ENCODE data around the gene LYZL1. TPM values are rescaled to one million over a fixed set of nuclear protein-coding genes. Genes with fewer than 3 reads are reported as not detected.
"Not testable (repeated sequence)": the region's sequence is repeated elsewhere in the genome, so short reads cannot be mapped to it uniquely, and the experiment has no call there.

The LYZL1 gene
- total RNA-seq, result not detected
- not detected for polyA plus RNA-seq

DNA sequence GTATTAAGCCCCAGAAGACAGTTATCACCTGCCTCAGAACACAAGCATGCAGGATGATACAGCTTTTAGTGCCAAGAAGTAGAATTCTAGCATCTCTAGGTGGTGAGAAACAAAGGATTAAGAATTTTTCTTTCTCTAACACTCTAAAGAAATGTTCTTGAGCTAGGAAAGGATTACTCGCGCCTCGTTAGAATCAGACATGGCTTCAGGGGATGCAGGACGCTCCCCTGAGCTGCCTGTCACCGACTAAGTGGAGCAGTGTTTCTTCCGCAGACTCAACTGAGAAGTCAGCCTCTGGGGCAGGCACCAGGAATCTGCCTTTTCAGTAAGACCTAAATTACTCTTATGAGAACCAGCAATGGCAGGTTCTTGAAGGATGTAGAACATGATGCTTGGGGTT lies at the start of gene LYZL1:
Gene LYZL1, plus strand, starts transcription at position 165 of the 400 bp plus-strand sequence. CDS start 2,798 bp downstream, outside the sequence.
- H3K9me3 ChIP-seq (ENCODE audit: control insufficient read depth in 1 of 2, low read length in 2 of 2); H3K36me3 ChIP-seq (ENCODE audit: insufficient read depth, low read length); H3K9me3 Mint-ChIP-seq; DNase-seq; H3K4me3 Mint-ChIP-seq; H3K4me3 ChIP-seq (ENCODE audit: low read length in 2 of 2); CTCF ChIA-PET (ENCODE audit: partially characterized antibody); intact Hi-C loops (cut with micrococcal nuclease); H3K36me3 Mint-ChIP-seq; H3K27me3 Mint-ChIP-seq; H3K4me1 Mint-ChIP-seq; H3K27me3 ChIP-seq (ENCODE audit: insufficient read depth, low read length); H3K27ac ChIP-seq (ENCODE audit: low read depth, low read length); POLR2A ChIA-PET (ENCODE audit: partially characterized antibody); H3K27ac Mint-ChIP-seq; H3K4me1 ChIP-seq (ENCODE audit: insufficient read depth, low read length): not testable (repeated sequence)

DNA sequence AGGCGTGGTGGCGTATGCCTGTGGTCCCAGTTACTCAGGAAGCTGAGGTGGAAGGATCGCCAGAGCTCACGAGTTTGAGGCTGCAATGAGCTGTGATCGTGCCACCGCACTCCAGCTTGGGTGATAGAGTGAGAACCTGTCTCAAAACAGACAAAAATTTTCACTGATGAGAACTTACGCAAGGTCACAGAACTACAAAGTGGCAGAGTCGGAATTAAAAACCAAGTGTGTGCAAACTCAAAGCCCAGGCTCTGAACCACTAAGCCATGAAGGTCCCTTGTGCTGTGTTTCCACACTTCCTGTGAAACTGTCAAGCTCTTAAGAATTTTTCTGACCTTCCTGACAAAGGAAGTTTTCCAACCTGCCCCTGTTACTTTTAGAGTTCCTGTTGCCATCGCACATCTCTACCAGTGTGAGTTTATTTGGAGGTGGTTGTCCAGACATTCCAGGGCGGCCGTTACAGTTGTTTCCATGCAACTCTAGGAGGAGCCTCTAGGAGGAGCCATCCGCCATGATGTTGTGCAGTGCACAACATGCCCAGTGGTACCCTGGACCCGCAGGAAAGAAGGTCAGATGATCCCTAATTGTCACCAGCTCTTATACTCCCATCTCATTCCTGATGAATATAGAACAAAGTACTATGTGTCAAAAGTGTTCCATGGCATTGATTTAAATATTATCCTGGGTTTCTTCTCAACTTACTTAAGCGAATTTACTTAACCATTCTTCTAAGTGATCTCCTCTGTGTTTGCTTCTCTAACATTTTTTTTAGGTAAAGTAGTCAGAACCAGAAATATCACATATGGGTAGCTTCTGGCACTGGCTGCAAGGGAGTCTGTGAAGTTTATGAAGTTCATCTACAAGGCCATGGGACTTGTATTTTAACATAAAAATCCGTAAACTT lies 49.0 kb upstream of the LYZL1 start:
- no peaks in the 10 kb centered on the region for H3K36me3 Mint-ChIP-seq
- no peaks in the 10 kb centered on the region for H3K36me3 ChIP-seq (ENCODE audit: insufficient read depth, low read length)
- no peaks in the 10 kb centered on the region for H3K4me1 Mint-ChIP-seq
- peaks cover 0 to 2% (median 0%) of the 10 kb centered on the region in 8 donors for H3K9me3 Mint-ChIP-seq
- CTCF ChIA-PET (ENCODE audit: partially characterized antibody), result no interaction called here
- POLR2A ChIA-PET (ENCODE audit: partially characterized antibody), result no interaction called here
- intact Hi-C loops (cut with micrococcal nuclease), result no loop called here
- no peak overlapping the region for H3K27ac ChIP-seq (ENCODE audit: low read depth, low read length)
- H3K9me3 ChIP-seq (ENCODE audit: control insufficient read depth in 1 of 2, low read length in 2 of 2), result no peaks in the 10 kb centered on the region
- no peak for DNase-seq
- no peak overlapping the region for H3K4me3 ChIP-seq (ENCODE audit: low read length in 2 of 2)
- H3K27me3 Mint-ChIP-seq, result peaks cover 2 to 8% of the 10 kb centered on the region in 2 donors
- no peaks in the 10 kb centered on the region for H3K4me1 ChIP-seq (ENCODE audit: insufficient read depth, low read length)
- H3K27ac Mint-ChIP-seq, result no peak overlapping the region
- H3K27me3 ChIP-seq (ENCODE audit: insufficient read depth, low read length), result no peaks in the 10 kb centered on the region
- no peak overlapping the region for H3K4me3 Mint-ChIP-seq

DNA sequence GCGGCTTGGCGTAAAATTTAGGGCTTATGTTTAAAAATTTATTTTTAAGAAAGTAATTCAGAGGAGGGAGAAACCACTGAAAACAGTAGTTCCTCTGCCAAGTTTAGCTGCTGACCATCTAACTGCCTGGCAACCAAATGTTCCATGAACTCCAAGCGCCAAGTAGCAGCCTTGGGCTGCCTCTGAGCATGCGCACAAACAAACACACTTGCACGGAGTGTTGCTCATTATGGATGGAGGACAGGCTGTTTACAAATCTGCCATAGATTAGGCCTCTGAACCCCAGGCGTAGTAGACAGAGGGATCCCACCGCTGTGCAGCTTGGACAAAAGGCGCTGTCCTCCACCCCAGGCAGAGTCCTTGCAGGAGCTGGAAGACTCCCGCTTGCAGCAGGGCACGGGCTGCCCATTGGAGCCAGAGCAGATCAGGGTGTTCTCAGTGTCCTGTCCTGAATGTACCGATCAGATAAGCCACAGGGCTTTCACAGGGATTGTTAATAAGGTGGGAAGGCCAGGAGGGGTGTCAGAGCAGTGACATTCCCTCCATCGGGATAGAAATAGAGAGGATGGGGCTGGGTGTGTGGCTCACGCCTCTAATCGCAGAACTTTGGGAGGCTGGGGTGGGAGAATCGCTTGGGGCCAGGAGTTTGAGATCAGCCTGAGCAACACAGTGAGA lies 47.7 kb upstream of the LYZL1 start:
- H3K9me3 Mint-ChIP-seq, result peaks cover 0 to 3% (median 0%) of the 10 kb centered on the region in 8 donors
- no peaks in the 10 kb centered on the region for H3K4me1 Mint-ChIP-seq
- CTCF ChIA-PET (ENCODE audit: partially characterized antibody), result no interaction called here
- H3K4me3 Mint-ChIP-seq, result no peak overlapping the region
- no peak overlapping the region for H3K4me3 ChIP-seq (ENCODE audit: low read length in 2 of 2)
- no peaks in the 10 kb centered on the region for H3K36me3 Mint-ChIP-seq
- DNase-seq, result no peak
- POLR2A ChIA-PET (ENCODE audit: partially characterized antibody), result no interaction called here
- H3K36me3 ChIP-seq (ENCODE audit: insufficient read depth, low read length), result no peaks in the 10 kb centered on the region
- no peaks in the 10 kb centered on the region for H3K9me3 ChIP-seq (ENCODE audit: control insufficient read depth in 1 of 2, low read length in 2 of 2)
- H3K27ac ChIP-seq (ENCODE audit: low read depth, low read length), result no peak overlapping the region
- intact Hi-C loops (cut with micrococcal nuclease), result no loop called here
- no peaks in the 10 kb centered on the region for H3K4me1 ChIP-seq (ENCODE audit: insufficient read depth, low read length)
- no peaks in the 10 kb centered on the region for H3K27me3 ChIP-seq (ENCODE audit: insufficient read depth, low read length)
- H3K27me3 Mint-ChIP-seq, result peaks cover 4 to 7% of the 10 kb centered on the region in 2 donors
- peak overlapping the region in 1 of 7 donors; percentile 36 for H3K27ac Mint-ChIP-seq

DNA sequence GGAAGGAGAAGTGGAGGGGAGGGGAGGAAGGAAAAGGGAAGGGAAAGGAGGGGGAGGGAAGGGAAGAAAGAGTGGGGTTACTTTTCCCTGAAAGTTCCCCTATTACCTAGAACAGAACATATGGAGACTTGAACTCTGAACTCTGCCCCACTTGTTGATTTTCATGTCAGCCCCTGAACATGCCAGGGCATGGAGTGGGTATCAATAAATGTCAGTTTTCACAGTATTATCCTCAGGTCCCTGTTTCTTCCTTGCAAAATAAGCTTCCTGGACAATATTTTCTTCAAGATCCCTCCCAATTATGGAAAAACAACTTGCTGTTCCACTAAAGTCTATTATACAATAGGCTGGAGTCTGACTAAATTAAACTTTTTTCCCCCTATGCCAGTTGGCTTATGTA lies 46.9 kb upstream of the LYZL1 start:
- Mint-ChIP-seq H3K4me1 (no peaks in the 10 kb centered on the region), H3K36me3 (no peaks in the 10 kb centered on the region), H3K4me3 (no peak overlapping the region), H3K27ac (no peak overlapping the region), H3K27me3 (peaks cover 4 to 7% of the 10 kb centered on the region in 2 donors), H3K9me3 (peaks cover 0 to 3% (median 0%) of the 10 kb centered on the region in 8 donors)
- no peak for DNase-seq
- no peak overlapping the region for H3K27ac ChIP-seq (ENCODE audit: low read depth, low read length)
- intact Hi-C loops (cut with micrococcal nuclease), result no loop called here
- ChIA-PET CTCF (ENCODE audit: partially characterized antibody) (no interaction called here), POLR2A (ENCODE audit: partially characterized antibody) (no interaction called here)
- H3K36me3 ChIP-seq (ENCODE audit: insufficient read depth, low read length), result no peaks in the 10 kb centered on the region
- no peaks in the 10 kb centered on the region for H3K27me3 ChIP-seq (ENCODE audit: insufficient read depth, low read length)
- no peaks in the 10 kb centered on the region for H3K4me1 ChIP-seq (ENCODE audit: insufficient read depth, low read length)
- no peak overlapping the region for H3K4me3 ChIP-seq (ENCODE audit: low read length in 2 of 2)
- no peaks in the 10 kb centered on the region for H3K9me3 ChIP-seq (ENCODE audit: control insufficient read depth in 1 of 2, low read length in 2 of 2)

- no peaks in the 10 kb centered on the region for H3K36me3 ChIP-seq (ENCODE audit: insufficient read depth, low read length)
- H3K27ac Mint-ChIP-seq, result no peak overlapping the region
- intact Hi-C loops (cut with micrococcal nuclease), result no loop called here
- H3K4me1 ChIP-seq (ENCODE audit: insufficient read depth, low read length), result no peaks in the 10 kb centered on the region
- no peaks in the 10 kb centered on the region for H3K4me1 Mint-ChIP-seq
- H3K27ac ChIP-seq (ENCODE audit: low read depth, low read length), result no peak overlapping the region
- H3K4me3 ChIP-seq (ENCODE audit: low read length in 2 of 2), result no peak overlapping the region
- H3K27me3 ChIP-seq (ENCODE audit: insufficient read depth, low read length), result no peaks in the 10 kb centered on the region
- POLR2A ChIA-PET (ENCODE audit: partially characterized antibody), result no interaction called here
- no peak for DNase-seq
- H3K27me3 Mint-ChIP-seq, result peaks cover 3 to 5% of the 10 kb centered on the region in 2 donors
- H3K36me3 Mint-ChIP-seq, result no peaks in the 10 kb centered on the region
- H3K4me3 Mint-ChIP-seq, result no peak overlapping the region
- peaks cover 0 to 3% (median 0%) of the 10 kb centered on the region in 8 donors for H3K9me3 Mint-ChIP-seq
- CTCF ChIA-PET (ENCODE audit: partially characterized antibody), result no interaction called here
- no peaks in the 10 kb centered on the region for H3K9me3 ChIP-seq (ENCODE audit: control insufficient read depth in 1 of 2, low read length in 2 of 2)
These were observed 45.8 kb upstream of the LYZL1 start for GRCh38 chr10:29243066-29243465.

- H3K4me3 Mint-ChIP-seq, result no peak overlapping the region
- H3K27me3 Mint-ChIP-seq, result peaks cover 2 to 5% of the 10 kb centered on the region in 2 donors
- H3K4me1 Mint-ChIP-seq, result no peaks in the 10 kb centered on the region
- H3K27ac Mint-ChIP-seq, result no peak overlapping the region
- CTCF ChIA-PET (ENCODE audit: partially characterized antibody), result no interaction called here
- Histone ChIP-seq H3K9me3 (ENCODE audit: control insufficient read depth in 1 of 2, low read length in 2 of 2) (no peaks in the 10 kb centered on the region), H3K36me3 (ENCODE audit: insufficient read depth, low read length) (no peaks in the 10 kb centered on the region), H3K27ac (ENCODE audit: low read depth, low read length) (no peak overlapping the region), H3K4me3 (ENCODE audit: low read length in 2 of 2) (no peak overlapping the region), H3K4me1 (ENCODE audit: insufficient read depth, low read length) (no peaks in the 10 kb centered on the region), H3K27me3 (ENCODE audit: insufficient read depth, low read length) (no peaks in the 10 kb centered on the region)
- H3K36me3 Mint-ChIP-seq, result no peaks in the 10 kb centered on the region
- H3K9me3 Mint-ChIP-seq, result peaks cover 0 to 3% (median 0%) of the 10 kb centered on the region in 8 donors
- no peak for DNase-seq
- intact Hi-C loops (cut with micrococcal nuclease), result no loop called here
- POLR2A ChIA-PET (ENCODE audit: partially characterized antibody), result no interaction called here
These were observed 45.1 kb upstream of the LYZL1 start for GRCh38 chr10:29243750-29244149.

GRCh38 chr10:29244978-29245377 lies 43.9 kb upstream of the LYZL1 start:
- Histone ChIP-seq H3K4me3 (ENCODE audit: low read length in 2 of 2) (no peak overlapping the region), H3K36me3 (ENCODE audit: insufficient read depth, low read length) (no peaks in the 10 kb centered on the region), H3K27me3 (ENCODE audit: insufficient read depth, low read length) (no peaks in the 10 kb centered on the region), H3K27ac (ENCODE audit: low read depth, low read length) (no peak overlapping the region), H3K4me1 (ENCODE audit: insufficient read depth, low read length) (no peaks in the 10 kb centered on the region), H3K9me3 (ENCODE audit: control insufficient read depth in 1 of 2, low read length in 2 of 2) (no peaks in the 10 kb centered on the region)
- Mint-ChIP-seq H3K9me3 (peaks cover 0 to 6% (median 0%) of the 10 kb centered on the region in 8 donors), H3K27ac (no peak overlapping the region), H3K27me3 (peaks cover 2 to 5% of the 10 kb centered on the region in 2 donors), H3K4me1 (no peaks in the 10 kb centered on the region), H3K4me3 (no peak overlapping the region), H3K36me3 (no peaks in the 10 kb centered on the region)
- DNase-seq, result no peak
- POLR2A ChIA-PET (ENCODE audit: partially characterized antibody), result no interaction called here
- CTCF ChIA-PET (ENCODE audit: partially characterized antibody), result no interaction called here
- intact Hi-C loops (cut with micrococcal nuclease), result no loop called here

All from CD4-positive, alpha-beta memory T cell (primary cell).